ENCODE results near the gene LRCH3.
"Not testable (repeated sequence)": the region's sequence is repeated elsewhere in the genome, so short reads cannot be mapped to it uniquely, and the experiment has no call there.

LRCH3 gene

GRCh38 chr3:197908957-197909701 lies 118.1 kb downstream of the LRCH3 start:
- H3K36me3 ChIP-seq (ENCODE audit: control insufficient read depth, insufficient read depth, low read length, severe bottlenecking) = no peaks in the 10 kb centered on the region
- no peak overlapping the region for H3K4me3 ChIP-seq (ENCODE audit: low read length)
- no peak overlapping the region for H3K9ac ChIP-seq (ENCODE audit: low read length)
- peaks cover 6% of the 10 kb centered on the region for H3K4me1 ChIP-seq (ENCODE audit: control insufficient read depth, insufficient read depth, low read length)
- H3K9me3 ChIP-seq (ENCODE audit: control insufficient read depth, low read length) = no peaks in the 10 kb centered on the region
- no peaks in the 10 kb centered on the region for H3K27me3 ChIP-seq (replicated peaks; ENCODE audit: control insufficient read depth, insufficient read depth, low read length)
- peak; percentile 32 for DNase-seq (ENCODE audit: low read depth)

DNA sequence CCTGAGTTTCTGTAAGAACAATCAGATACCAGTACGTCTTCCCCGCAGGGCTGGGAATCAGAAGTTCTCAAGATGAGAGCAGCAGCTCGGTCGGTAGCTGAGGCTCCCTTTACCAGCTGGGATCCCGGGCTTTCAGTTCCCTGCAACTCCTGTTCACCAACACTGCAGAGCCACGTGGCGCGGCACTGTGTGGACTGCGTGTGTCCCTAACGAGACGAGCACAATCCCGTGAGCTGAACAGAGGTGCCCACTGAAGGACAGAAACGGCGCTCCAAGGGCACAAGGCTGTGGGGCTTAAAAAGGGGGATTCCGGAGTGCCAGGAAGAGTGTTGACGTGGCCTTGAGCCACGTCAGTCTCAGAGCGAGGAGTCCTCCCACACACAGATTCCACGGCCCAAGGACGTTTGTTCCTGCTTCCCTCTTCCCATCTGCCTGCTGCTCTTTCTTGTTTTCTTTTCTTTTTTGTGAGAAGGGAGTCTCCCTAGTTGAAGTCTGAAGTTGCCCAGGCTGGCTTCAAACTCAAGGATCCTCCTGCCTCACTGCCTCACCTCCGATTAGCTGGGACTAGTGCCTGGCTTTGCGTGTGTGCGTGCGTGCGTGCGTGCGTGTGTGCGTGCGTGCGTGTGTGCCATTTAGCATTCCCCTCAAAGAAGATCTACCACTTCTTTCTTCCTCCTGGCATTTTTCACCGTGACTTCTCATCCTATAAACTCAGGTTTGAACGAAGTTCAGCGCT lies 121.9 kb downstream of the LRCH3 start:
- Histone ChIP-seq H3K36me3 (ENCODE audit: control insufficient read depth, insufficient read depth, low read length, severe bottlenecking) (no peaks in the 10 kb centered on the region), H3K27me3 (replicated peaks; ENCODE audit: control insufficient read depth, insufficient read depth, low read length) (no peaks in the 10 kb centered on the region), H3K4me1 (ENCODE audit: control insufficient read depth, insufficient read depth, low read length) (no peaks in the 10 kb centered on the region), H3K9me3 (ENCODE audit: control insufficient read depth, low read length) (no peaks in the 10 kb centered on the region), H3K9ac (ENCODE audit: low read length) (no peak overlapping the region), H3K4me3 (ENCODE audit: low read length) (no peak overlapping the region)
- peak; percentile 74 for DNase-seq (ENCODE audit: low read depth)

- no peak for DNase-seq (ENCODE audit: low read depth)
- no peaks in the 10 kb centered on the region for H3K4me1 ChIP-seq (ENCODE audit: control insufficient read depth, insufficient read depth, low read length)
- no peaks in the 10 kb centered on the region for H3K9me3 ChIP-seq (ENCODE audit: control insufficient read depth, low read length)
- no peaks in the 10 kb centered on the region for H3K27me3 ChIP-seq (replicated peaks; ENCODE audit: control insufficient read depth, insufficient read depth, low read length)
- no peak overlapping the region for H3K9ac ChIP-seq (ENCODE audit: low read length)
- H3K36me3 ChIP-seq (ENCODE audit: control insufficient read depth, insufficient read depth, low read length, severe bottlenecking) = no peaks in the 10 kb centered on the region
- H3K4me3 ChIP-seq (ENCODE audit: low read length) = no peak overlapping the region
These were observed 122.8 kb downstream of the LRCH3 start for GRCh38 chr3:197913641-197914380.

GRCh38 chr3:197921429-197922275 lies 130.6 kb downstream of the LRCH3 start:
- not testable (repeated sequence) for H3K27me3 ChIP-seq (replicated peaks; ENCODE audit: control insufficient read depth, insufficient read depth, low read length); H3K36me3 ChIP-seq (ENCODE audit: control insufficient read depth, insufficient read depth, low read length, severe bottlenecking)

GRCh38 chr3:197926418-197926817 lies 135.4 kb downstream of the LRCH3 start:
- Histone ChIP-seq H3K4me1 (ENCODE audit: control insufficient read depth, insufficient read depth, low read length) (no peaks in the 10 kb centered on the region), H3K4me3 (ENCODE audit: low read length) (no peak overlapping the region), H3K27me3 (replicated peaks; ENCODE audit: control insufficient read depth, insufficient read depth, low read length) (no peaks in the 10 kb centered on the region), H3K9ac (ENCODE audit: low read length) (no peak overlapping the region), H3K9me3 (ENCODE audit: control insufficient read depth, low read length) (no peaks in the 10 kb centered on the region), H3K36me3 (ENCODE audit: control insufficient read depth, insufficient read depth, low read length, severe bottlenecking) (no peaks in the 10 kb centered on the region)
- DNase-seq (ENCODE audit: low read depth) = no peak

More at GRCh38 chr3:197921429-197922275, 130.6 kb downstream of the LRCH3 start:
- H3K9me3 ChIP-seq (ENCODE audit: control insufficient read depth, low read length); H3K4me1 ChIP-seq (ENCODE audit: control insufficient read depth, insufficient read depth, low read length); H3K4me3 ChIP-seq (ENCODE audit: low read length); H3K9ac ChIP-seq (ENCODE audit: low read length); DNase-seq (ENCODE audit: low read depth): not testable (repeated sequence)

- not testable (repeated sequence) for H3K9ac ChIP-seq (ENCODE audit: low read length); H3K4me3 ChIP-seq (ENCODE audit: low read length); H3K4me1 ChIP-seq (ENCODE audit: control insufficient read depth, insufficient read depth, low read length); H3K9me3 ChIP-seq (ENCODE audit: control insufficient read depth, low read length); DNase-seq (ENCODE audit: low read depth); H3K36me3 ChIP-seq (ENCODE audit: control insufficient read depth, insufficient read depth, low read length, severe bottlenecking); H3K27me3 ChIP-seq (replicated peaks; ENCODE audit: control insufficient read depth, insufficient read depth, low read length)
These were observed 136.5 kb downstream of the LRCH3 start for GRCh38 chr3:197927578-197927977.

DNA sequence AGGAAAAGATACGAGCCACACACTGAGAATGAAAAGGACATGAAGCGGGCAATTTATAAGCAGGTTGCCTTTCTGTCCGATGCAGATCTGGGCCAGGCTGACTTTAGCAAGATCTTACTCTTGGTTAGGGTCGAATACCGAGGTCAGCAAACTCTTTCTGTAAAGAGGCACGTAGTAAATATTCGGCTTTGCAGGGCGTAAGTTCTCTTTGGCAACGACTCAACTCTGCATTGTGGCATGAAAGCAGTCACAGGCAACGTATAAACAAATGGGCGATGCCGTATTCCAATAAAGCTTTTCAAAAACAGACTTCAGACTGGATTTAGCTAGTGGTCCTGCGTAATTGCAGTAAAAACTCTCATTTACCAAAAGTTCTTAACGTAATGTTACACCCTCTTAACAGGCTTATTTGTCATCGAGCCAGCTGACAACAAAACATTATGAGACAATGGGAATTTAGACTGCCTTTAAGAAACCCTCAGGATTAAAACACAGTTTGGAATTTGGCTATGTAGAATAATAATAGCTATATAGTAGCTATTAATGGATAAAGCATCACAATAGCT lies 145.8 kb downstream of the LRCH3 start:
- Histone ChIP-seq H3K27me3 (replicated peaks; ENCODE audit: control insufficient read depth, insufficient read depth, low read length) (no peaks in the 10 kb centered on the region), H3K36me3 (ENCODE audit: control insufficient read depth, insufficient read depth, low read length, severe bottlenecking) (no peaks in the 10 kb centered on the region), H3K9ac (ENCODE audit: low read length) (no peak overlapping the region), H3K4me1 (ENCODE audit: control insufficient read depth, insufficient read depth, low read length) (no peaks in the 10 kb centered on the region), H3K9me3 (ENCODE audit: control insufficient read depth, low read length) (no peaks in the 10 kb centered on the region), H3K4me3 (ENCODE audit: low read length) (no peak overlapping the region)
- no peak for DNase-seq (ENCODE audit: low read depth)
